GM20000 (cell line): ENCODE data around the gene TRIM29.

Source experiments
- DNase-seq: peaks from one replicate; pipeline ENCODE4 v3.0.0; 2012; ENCODE audit warnings: low spot score
- TF ChIP-seq, protein P1 (sequence below): IDR thresholded peaks from 2 replicates; pipeline ENCODE4 v1.5.1; 2012; ENCODE audit warnings: mild to moderate bottlenecking, control low read depth; ENCODE audit errors: extremely low read depth, missing control alignments

The TRIM29 gene

DNA sequence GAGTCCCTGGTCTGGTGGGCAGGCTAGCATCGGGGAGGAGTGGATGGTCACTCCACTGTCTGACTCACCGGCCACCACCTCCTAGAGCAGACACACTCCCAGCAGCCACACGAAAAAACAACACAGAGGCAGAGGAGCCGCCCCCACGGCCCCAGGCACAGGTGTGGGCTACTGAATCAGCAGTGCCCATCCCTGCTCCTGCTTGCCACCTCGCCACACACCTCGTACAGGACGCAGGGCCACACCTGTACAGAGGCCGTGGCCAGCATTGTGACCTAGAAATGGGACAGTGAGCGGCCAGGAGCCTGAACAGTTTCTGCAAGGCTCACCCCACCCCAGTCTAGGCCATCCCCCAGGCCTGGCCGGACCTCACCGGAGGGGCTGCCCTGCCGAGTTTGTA lies 14.0 kb downstream of the TRIM29 start:
- no peak for DNase-seq
- TF ChIP-seq, protein P1, sequence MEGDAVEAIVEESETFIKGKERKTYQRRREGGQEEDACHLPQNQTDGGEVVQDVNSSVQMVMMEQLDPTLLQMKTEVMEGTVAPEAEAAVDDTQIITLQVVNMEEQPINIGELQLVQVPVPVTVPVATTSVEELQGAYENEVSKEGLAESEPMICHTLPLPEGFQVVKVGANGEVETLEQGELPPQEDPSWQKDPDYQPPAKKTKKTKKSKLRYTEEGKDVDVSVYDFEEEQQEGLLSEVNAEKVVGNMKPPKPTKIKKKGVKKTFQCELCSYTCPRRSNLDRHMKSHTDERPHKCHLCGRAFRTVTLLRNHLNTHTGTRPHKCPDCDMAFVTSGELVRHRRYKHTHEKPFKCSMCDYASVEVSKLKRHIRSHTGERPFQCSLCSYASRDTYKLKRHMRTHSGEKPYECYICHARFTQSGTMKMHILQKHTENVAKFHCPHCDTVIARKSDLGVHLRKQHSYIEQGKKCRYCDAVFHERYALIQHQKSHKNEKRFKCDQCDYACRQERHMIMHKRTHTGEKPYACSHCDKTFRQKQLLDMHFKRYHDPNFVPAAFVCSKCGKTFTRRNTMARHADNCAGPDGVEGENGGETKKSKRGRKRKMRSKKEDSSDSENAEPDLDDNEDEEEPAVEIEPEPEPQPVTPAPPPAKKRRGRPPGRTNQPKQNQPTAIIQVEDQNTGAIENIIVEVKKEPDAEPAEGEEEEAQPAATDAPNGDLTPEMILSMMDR, result no peak

DNA sequence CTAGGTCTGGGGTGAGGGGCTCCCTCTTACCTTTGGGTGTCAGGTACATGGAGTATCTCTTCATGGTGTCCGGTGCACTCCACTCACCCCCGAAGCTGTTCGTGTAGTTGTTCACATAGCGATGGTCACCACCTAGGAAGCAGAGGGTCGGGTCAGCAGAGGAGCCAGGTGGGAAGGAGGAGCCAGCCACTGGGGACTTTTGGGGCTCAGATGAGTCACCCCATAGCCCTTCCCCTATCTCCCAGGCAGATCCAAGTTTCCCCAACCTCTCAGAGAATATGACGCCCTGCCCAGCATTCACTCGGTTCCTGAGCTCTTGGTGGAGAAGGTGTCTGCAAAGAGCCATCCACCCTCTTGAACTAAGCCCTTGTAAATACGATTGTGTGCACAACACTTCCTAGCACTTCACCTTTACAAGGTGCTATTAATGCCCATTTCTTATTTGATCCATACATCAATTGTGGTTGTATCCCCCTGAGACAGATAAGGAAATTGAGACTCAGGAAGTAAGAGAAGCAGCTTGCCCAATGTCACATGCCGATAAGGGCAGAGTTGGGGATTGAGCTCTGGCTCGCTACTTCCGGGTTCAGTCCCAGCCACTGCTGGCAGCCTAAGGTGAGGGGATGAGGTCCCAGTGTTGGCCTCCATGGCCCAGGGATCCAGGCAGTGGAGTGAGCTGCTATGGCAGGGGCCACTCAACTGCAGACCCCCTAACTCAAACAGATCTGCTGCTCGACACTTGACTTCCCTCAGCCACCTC lies 14.8 kb downstream of the TRIM29 start:
- no peak for DNase-seq

DNA sequence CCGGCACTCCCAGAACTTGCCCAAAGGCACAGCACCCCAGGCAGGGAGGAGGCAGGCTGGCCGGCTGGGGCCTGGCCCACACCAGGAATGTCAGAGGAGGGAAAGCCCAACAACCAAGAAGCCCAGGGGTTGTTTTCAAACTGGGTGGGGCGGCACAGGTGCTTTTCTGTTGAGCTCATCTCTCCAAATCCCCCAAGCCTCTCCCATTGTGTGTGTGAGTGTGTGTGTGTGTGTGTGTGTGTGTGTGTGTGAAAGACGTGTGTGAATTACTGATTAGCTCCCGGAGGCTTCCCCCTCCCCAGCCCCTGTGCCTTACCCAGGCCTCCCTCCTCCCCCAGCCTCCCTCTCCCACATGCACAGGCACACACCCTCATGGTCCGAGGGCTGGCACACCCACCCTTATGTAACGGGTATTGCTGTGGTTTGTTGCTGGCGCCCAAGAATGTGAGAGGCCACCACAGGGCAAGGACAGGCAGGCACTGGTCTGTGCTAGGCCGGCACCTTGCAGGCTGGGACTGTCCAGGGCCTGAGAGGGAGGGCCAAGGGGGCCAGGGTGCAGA lies 15.9 kb downstream of the TRIM29 start:
- TF ChIP-seq, protein P1, result no peak
- DNase-seq, result no peak

More for the DNA sequence above, 14.8 kb downstream of the TRIM29 start:
- TF ChIP-seq, protein P1, result no peak

DNA sequence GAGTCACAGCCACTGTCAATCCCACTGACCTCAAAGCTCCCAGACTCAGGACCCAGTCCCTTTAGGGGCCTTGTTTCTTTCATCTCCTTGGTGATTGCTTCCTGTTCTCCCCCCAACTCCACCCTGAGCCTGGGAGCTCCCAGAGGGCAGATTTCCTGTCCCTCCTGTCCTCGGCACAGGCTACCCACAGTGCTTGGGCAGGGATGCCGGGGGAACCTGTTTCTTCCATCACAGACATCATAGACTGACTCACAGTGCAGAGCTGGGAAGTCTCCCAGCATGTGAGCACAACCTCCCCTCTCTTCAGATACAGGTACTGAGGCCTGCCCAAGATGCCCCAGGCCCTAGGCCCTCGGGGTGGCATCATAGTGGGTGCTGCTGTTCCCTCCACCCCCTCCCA lies 16.6 kb downstream of the TRIM29 start:
- TF ChIP-seq, protein P1, result no peak
- DNase-seq, result no peak

DNA sequence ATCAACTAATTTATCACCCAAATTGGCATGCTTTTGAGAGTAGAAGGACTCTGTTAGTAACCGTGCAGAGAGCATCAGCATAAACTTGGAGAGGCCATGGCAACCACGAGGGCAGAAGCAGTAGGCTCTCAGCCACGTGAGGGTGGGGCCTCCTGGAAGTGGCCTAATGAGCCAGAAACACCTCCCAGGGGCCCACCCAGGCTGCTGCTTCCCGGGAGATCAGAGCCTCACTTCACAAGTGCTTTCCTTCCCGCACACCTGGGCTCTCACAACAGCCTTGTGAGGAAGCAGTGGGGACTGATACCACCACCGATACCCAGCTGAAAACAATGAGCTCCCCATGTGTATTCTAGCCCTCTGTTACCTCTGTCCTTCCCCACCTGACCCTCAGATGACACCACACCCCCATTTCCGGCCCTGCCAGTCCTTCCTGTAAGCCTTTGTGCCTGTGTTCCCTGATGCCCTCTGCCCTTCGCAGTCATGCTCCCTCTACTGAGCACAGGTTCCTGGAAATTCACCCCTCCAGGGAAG lies 17.0 kb downstream of the TRIM29 start:
- DNase-seq, result no peak
- TF ChIP-seq, protein P1, result no peak

DNA sequence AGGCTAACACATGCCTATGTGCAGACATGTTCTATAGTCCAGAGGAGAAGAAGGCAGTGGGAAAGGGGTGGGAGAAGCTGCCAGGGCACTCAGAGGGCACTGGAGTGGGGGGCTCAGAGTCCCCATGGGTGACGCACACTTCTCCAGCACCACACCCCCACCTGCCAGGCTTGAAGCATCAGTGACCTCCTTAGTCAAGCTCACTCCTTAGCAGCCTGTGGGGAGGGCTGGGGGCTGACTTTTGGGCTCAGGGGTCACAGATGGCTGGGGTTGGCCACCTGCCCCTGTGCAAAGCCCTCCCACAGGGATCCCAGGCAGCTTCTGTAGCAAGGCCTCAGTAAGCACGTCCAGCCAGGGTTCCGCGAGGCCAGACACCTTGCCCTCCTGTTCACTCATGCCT lies 18.8 kb downstream of the TRIM29 start:
- TF ChIP-seq, protein P1, result no peak
- DNase-seq, result no peak

DNA sequence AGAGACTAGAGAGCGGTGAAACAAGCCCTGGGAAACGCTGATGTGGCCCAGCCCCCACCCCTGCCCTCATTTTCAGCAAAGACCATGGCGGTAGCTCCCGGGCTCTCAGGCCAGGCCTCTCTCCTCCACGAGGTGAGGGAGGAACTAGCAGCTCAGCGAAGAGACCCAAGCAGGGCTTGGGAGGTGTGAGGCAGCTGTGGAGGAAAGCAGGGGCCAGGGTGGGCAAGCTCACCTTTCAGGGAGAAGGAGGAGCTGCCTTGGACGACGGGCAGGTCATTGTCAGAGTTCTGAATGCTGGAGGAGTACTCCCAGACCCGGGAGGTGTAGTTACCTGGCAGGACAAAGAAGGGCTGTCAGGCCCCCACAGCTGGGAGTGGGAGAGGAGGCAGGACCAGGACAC lies 19.9 kb downstream of the TRIM29 start:
- DNase-seq, result no peak
- TF ChIP-seq, protein P1, result no peak
